ENCODE data around the gene GP5.

GP5 gene

GRCh38 chr3:194373899-194374298 lies 25.2 kb downstream of the GP5 start:
- no peak for TF ChIP-seq CTCF (IDR thresholded peaks at IDR 0.05; ENCODE audit: low read depth, low read length)
- H3K4me3 ChIP-seq (ENCODE audit: low read depth, low read length) = no peak overlapping the region

GRCh38 chr3:194373028-194373427 lies 26.0 kb downstream of the GP5 start:
- no peak for TF ChIP-seq CTCF (IDR thresholded peaks at IDR 0.05; ENCODE audit: low read depth, low read length)
- no peak overlapping the region for H3K4me3 ChIP-seq (ENCODE audit: low read depth, low read length)

GRCh38 chr3:194370753-194371152 lies 28.3 kb downstream of the GP5 start:
- H3K4me3 ChIP-seq (ENCODE audit: low read depth, low read length) = no peak overlapping the region
- TF ChIP-seq CTCF (IDR thresholded peaks at IDR 0.05; ENCODE audit: low read depth, low read length) = no peak

GRCh38 chr3:194369522-194370279 lies 29.4 kb downstream of the GP5 start, which contains the start of gene LRRC15:
LRRC15 (minus strand) TSS chr3:194369743; CDS start chr3:194361043, 8,700 bp downstream.
- no peak within 1 kb of the TSS for H3K4me3 ChIP-seq (ENCODE audit: low read depth, low read length)
- no peak for TF ChIP-seq CTCF (IDR thresholded peaks at IDR 0.05; ENCODE audit: low read depth, low read length)

- H3K4me3 ChIP-seq (ENCODE audit: low read depth, low read length) = no peak overlapping the region
- TF ChIP-seq CTCF (IDR thresholded peaks at IDR 0.05; ENCODE audit: low read depth, low read length) = no peak
Observed at GRCh38 chr3:194368918-194369317, 30.1 kb downstream of the GP5 start.

GRCh38 chr3:194367992-194368841 lies 30.8 kb downstream of the GP5 start:
- no peak overlapping the region for H3K4me3 ChIP-seq (ENCODE audit: low read depth, low read length)
- TF ChIP-seq CTCF (IDR thresholded peaks at IDR 0.05; ENCODE audit: low read depth, low read length) = no peak

GRCh38 chr3:194365978-194366490 lies 33.0 kb downstream of the GP5 start:
- H3K4me3 ChIP-seq (ENCODE audit: low read depth, low read length) = no peak overlapping the region
- TF ChIP-seq CTCF (IDR thresholded peaks at IDR 0.05; ENCODE audit: low read depth, low read length) = no peak
